Measurements from ENCODE around the gene SYNGR2.

Gene SYNGR2

GRCh38 chr17:78204387-78205123 is 36.2 kb downstream of the SYNGR2 start:
- TF ChIP-seq POU6F1 (CRISPR knock-in tag; IDR thresholded peaks at IDR 0.05; ENCODE audit: borderline replicate concordance, low read depth) (no peak), OSR1 (CRISPR knock-in tag; IDR thresholded peaks at IDR 0.05) (no peak), GLIS3 (CRISPR knock-in tag; IDR thresholded peaks at IDR 0.05) (no peak), PATZ1 (CRISPR knock-in tag; IDR thresholded peaks at IDR 0.05; ENCODE audit: borderline replicate concordance) (no peak), BACH2 (CRISPR knock-in tag; IDR thresholded peaks at IDR 0.05; ENCODE audit: borderline replicate concordance) (no peak), CSDC2 (CRISPR knock-in tag; IDR thresholded peaks at IDR 0.05) (no peak), ZNF8 (CRISPR knock-in tag; IDR thresholded peaks at IDR 0.05) (no peak), SNAI2 (CRISPR knock-in tag; IDR thresholded peaks at IDR 0.05) (no peak), TCF4 (CRISPR knock-in tag; IDR thresholded peaks at IDR 0.05; ENCODE audit: borderline replicate concordance) (no peak), TSHZ2 (CRISPR knock-in tag; IDR thresholded peaks at IDR 0.05) (no peak), ZNF565 (CRISPR knock-in tag; conservative IDR thresholded peaks at IDR 0.05; ENCODE audit: low read depth) (no peak), TOX (CRISPR knock-in tag; IDR thresholded peaks at IDR 0.05; ENCODE audit: borderline replicate concordance) (no peak), RARB (CRISPR knock-in tag; IDR thresholded peaks at IDR 0.05) (no peak), ZFP3 (CRISPR knock-in tag; IDR thresholded peaks at IDR 0.05) (no peak), ZNF70 (CRISPR knock-in tag; IDR thresholded peaks at IDR 0.05) (no peak), ESRRG (CRISPR knock-in tag; IDR thresholded peaks at IDR 0.05) (no peak), ARNTL (CRISPR knock-in tag; IDR thresholded peaks at IDR 0.05; ENCODE audit: borderline replicate concordance, low read depth) (no peak), ZFP30 (CRISPR knock-in tag; IDR thresholded peaks at IDR 0.05) (no peak)

GRCh38 chr17:78205124-78205775 is 36.9 kb downstream of the SYNGR2 start:
- TF ChIP-seq ARNTL (CRISPR knock-in tag; IDR thresholded peaks at IDR 0.05; ENCODE audit: borderline replicate concordance, low read depth) (no peak), TCF4 (CRISPR knock-in tag; IDR thresholded peaks at IDR 0.05; ENCODE audit: borderline replicate concordance) (no peak), GLIS3 (CRISPR knock-in tag; IDR thresholded peaks at IDR 0.05) (no peak), ISL1 (CRISPR knock-in tag; IDR thresholded peaks at IDR 0.05) (no peak), OSR1 (CRISPR knock-in tag; IDR thresholded peaks at IDR 0.05) (no peak)
- no peak for ATAC-seq

More at GRCh38 chr17:78204387-78205123, 36.2 kb downstream of the SYNGR2 start:
- ATAC-seq: no peak

- ATAC-seq: 0 out of 3 replicates have a peak, but pooled peaks have one; percentile 36
- TF ChIP-seq TCF4 (CRISPR knock-in tag; IDR thresholded peaks at IDR 0.05; ENCODE audit: borderline replicate concordance) (no peak), POU6F1 (CRISPR knock-in tag; IDR thresholded peaks at IDR 0.05; ENCODE audit: borderline replicate concordance, low read depth) (no peak), TSHZ2 (CRISPR knock-in tag; IDR thresholded peaks at IDR 0.05) (no peak), ZFP30 (CRISPR knock-in tag; IDR thresholded peaks at IDR 0.05) (no peak), TOX (CRISPR knock-in tag; IDR thresholded peaks at IDR 0.05; ENCODE audit: borderline replicate concordance) (no peak), CSRNP3 (CRISPR knock-in tag; IDR thresholded peaks at IDR 0.05) (no peak), ZFP3 (CRISPR knock-in tag; IDR thresholded peaks at IDR 0.05) (no peak), ZNF565 (CRISPR knock-in tag; conservative IDR thresholded peaks at IDR 0.05; ENCODE audit: low read depth) (no peak), PPARA (CRISPR knock-in tag; IDR thresholded peaks at IDR 0.05; ENCODE audit: borderline replicate concordance) (no peak), GLIS3 (CRISPR knock-in tag; IDR thresholded peaks at IDR 0.05) (no peak), ESRRG (CRISPR knock-in tag; IDR thresholded peaks at IDR 0.05) (no peak)
Observed at GRCh38 chr17:78206298-78206697, 37.9 kb downstream of the SYNGR2 start.
